Measurements from ENCODE around the gene B3GALT2.

B3GALT2 gene

GRCh38 chr1:193181985-193182384 lies 4.4 kb downstream of the B3GALT2 start:
- DNase-seq, result no peak

GRCh38 chr1:193181536-193181935 lies 4.9 kb downstream of the B3GALT2 start:
- DNase-seq, result no peak

DNA sequence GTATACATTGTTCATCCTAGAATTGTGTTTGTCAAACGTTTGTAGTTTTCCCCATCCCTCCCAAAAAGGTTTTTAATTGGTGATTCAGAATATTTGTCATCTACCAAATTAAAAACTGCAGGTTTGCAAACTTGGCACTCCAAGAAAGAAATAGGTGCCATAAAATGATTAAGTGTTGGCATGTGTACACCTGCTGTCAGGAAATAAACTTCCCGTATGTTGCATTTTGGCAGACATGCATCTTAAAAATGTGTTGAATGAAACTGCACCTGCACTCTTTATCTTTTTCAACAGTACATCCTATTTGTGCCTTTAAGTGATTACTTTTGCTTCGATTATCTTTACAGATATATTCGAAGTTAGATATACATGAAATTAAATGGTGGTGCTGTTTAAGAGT lies 7.3 kb downstream of the B3GALT2 start:
- no peak for DNase-seq

GRCh38 chr1:193176788-193177187 lies 9.6 kb downstream of the B3GALT2 start:
- no peak for DNase-seq

- DNase-seq, result no peak
Observed at GRCh38 chr1:193176113-193176512, 10.3 kb downstream of the B3GALT2 start.

DNA sequence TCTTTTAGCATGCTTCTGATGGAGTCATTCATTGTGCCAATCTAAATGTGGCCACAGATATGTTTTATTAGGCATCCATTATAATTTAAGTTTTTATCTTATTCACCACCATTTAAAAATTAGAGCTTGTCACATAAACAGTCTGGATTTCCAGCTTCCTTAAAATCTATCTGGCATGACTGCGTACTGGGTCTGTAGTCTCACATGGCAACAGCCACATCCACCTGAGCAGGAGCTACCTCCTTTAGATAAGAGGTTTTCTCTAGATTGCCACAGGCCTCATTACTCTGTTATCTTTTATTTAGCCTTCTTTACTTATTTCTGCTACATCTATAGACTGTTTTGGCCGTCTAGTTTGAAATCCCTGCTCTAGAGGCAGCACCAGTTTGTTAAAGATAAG lies 29.1 kb downstream of the B3GALT2 start:
- no peak for DNase-seq

GRCh38 chr1:193156822-193157142 lies 29.6 kb downstream of the B3GALT2 start:
- DNase-seq, result no peak

DNA sequence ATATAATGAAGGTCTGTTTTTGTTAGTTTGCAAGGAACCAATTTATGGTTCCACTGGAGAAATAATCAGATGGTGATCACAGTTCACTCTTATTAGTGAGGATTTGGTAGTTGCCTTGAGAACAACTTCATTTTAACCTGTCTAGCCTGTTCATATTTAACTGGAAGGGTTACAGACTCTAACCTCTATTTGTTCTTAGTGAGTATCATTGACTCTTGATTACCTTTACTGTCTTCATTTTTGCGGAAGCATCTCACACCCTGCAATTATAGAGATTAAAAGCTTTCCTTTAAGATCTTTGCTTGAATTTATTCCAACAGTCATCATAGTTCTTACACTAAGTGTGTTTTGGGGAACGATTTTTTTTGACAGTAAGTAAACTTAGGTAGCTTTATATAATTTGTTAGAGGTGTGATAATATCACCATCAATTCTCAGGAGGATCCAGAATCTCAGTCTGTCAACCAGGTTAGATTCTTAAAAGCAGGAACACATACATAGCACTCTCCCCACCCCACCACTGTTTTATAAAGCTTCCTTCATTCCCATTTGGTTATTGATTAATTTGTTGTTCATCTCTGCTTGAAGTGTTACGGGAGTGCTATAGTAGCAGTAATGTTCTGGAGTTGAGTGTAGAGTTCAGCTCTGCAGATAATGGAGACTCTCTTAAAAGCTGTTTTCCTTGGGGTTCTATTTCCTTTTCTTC lies 30.1 kb downstream of the B3GALT2 start:
- no peak for DNase-seq

DNA sequence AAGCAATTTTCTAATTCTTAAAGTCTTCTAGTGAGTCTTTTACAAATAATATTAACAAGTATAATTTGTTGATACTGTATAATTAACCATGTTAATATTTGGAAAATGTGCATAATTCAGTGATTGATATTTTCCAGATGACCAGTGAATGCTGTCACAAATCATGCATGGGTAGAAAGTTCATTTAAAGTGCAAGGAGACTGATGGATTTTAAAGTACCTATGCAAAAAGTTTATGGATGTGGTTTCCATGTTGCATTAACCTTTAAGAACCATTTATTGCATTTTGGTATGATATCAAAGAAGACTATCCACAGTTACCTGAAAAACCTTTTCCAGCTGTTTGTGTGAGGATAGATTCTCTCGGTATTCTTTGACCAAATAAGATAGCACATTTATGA lies 41.4 kb downstream of the B3GALT2 start:
- DNase-seq, result no peak

DNA sequence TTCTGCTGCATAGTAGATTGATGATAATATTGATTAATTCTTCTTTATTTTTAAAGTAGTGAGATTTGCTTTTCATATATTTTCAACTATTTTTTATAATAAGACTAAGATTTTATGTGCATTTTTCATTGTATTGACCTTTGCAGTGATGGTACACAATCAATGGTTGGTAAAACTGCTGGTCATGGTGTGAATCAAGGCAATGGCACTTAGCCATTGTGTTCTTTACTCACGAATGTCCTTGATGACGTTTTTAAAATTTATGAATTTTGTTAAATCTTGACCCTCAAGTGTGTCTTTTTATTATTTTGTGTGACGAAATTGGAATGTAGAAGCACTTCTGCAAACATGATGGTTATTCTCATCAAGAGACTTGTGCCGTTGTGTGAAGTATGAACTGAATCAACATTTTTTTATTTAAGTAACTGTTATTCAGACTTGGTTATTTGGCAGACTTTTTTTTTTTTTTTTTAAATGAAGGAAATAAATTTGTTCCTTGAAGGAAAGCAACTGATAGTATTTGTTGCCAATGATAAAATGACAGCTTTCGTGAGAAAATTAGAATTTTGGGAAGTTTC lies 42.0 kb downstream of the B3GALT2 start:
- DNase-seq, result no peak

DNA sequence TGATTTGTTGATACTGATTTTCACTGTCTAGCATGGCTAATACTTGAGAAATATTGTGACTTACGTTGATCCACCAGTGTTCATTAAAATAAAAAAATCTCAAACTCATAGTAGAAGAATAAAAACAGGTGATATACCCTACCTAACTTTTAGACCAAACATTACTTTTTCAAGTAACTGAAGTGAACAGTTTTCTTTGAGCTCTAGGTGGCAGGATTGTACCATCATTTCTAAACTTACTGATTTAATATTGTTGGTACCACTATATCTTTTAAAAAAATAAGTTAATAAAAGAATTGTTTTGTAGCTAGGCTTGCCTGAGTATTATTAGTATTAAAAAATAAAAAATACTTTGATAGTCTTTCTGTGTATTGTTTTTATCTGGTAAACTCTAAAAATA lies 43.1 kb downstream of the B3GALT2 start:
- no peak for DNase-seq

- DNase-seq, result no peak
Observed at GRCh38 chr1:193142409-193142808, 44.0 kb downstream of the B3GALT2 start.

GRCh38 chr1:193141804-193142203 lies 44.6 kb downstream of the B3GALT2 start:
- no peak for DNase-seq

- no peak for DNase-seq
Observed at GRCh38 chr1:193140254-193140653, 46.2 kb downstream of the B3GALT2 start.

DNA sequence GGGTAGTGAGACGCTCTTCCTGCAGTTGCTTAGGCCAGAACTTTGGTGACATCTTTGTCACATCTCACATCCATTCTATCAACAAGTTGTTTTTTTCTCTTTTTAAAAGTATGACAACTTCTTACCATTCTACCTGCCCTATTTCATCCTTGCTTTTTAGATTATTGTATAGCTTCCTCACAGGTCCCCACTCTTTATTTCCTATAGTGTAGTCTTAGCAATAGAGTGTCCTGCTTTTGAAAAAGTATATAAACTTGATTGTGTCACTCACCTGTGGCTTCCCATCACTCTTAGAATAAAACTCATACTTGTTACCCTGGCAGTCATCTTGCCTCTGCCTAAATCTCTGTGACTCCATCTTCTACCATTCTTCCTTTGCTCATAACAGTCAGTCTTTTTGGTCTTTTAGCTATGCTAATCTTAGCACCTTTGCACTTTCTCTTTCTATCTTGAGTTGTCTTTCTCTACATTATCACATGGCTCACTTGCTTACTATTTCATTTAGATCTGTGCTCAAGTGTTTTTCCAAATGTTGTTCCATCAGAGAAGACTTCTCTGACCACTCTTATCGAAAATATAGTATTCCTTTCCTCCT lies 55.0 kb downstream of the B3GALT2 start:
- no peak for DNase-seq
